Effector memory CD4-positive, alpha-beta T cell (primary cell): ENCODE measurements around the gene SMAD9.

Experiments used
- DNase-seq, 3 donors: peaks; one replicate each; pipeline ENCODE4 v3.0.0-alpha.2; 2020
- H3K27ac ChIP-seq: 2 replicates; pipeline ENCODE4 v1.7.0; 2013; ENCODE audit warnings: mild to moderate bottlenecking, low read length, moderate library complexity; ENCODE audit not compliant: insufficient read depth, poor library complexity, severe bottlenecking
- H3K27me3 ChIP-seq: replicated peaks from 2 replicates; pipeline ENCODE4 v1.7.0; 2013; ENCODE audit warnings: mild to moderate bottlenecking, low read length; ENCODE audit not compliant: insufficient read depth, control insufficient read depth, poor library complexity, severe bottlenecking
- H3K36me3 ChIP-seq: 2 replicates; pipeline ENCODE4 v1.7.0; 2013; ENCODE audit warnings: mild to moderate bottlenecking, low read length, moderate library complexity; ENCODE audit not compliant: control insufficient read depth, insufficient read depth
- H3K4me1 ChIP-seq: 2 replicates; pipeline ENCODE4 v1.7.0; 2013; ENCODE audit warnings: low read length, mild to moderate bottlenecking; ENCODE audit not compliant: control insufficient read depth, insufficient read depth, poor library complexity, severe bottlenecking
- H3K4me3 ChIP-seq: 2 replicates; pipeline ENCODE4 v1.7.0; 2013; ENCODE audit warnings: low read length, low read depth, mild to moderate bottlenecking; ENCODE audit not compliant: insufficient read depth, poor library complexity, severe bottlenecking
- H3K9me3 ChIP-seq: 2 replicates; pipeline ENCODE4 v1.7.0; 2013; ENCODE audit warnings: mild to moderate bottlenecking, low read length, moderate library complexity; ENCODE audit not compliant: control insufficient read depth

SMAD9 gene

DNA sequence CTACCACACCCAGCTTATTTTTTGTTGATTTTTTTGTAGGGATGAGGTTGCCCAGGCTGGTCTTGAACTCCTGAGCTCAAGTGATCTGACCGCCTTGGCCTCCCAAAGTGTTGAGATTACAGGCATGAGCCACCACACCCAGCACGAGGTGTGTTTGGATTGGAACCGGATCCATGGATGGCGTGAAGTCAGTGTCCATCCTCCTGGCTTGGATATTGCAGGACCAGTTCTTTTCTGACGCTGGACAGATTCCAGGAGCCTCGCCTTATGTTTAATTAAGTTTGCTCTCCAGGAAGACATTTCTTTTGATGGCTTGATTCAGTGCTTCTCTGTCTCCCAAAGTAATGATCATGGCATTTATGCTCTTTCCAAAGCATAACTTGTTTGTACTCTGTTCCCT, 115.5 kb downstream of the SMAD9 start:
- Histone ChIP-seq H3K27me3 (peaks cover 4% of the 10 kb centered on the region), H3K9me3 (no peaks in the 10 kb centered on the region), H3K27ac (no peak overlapping the region), H3K4me1 (no peaks in the 10 kb centered on the region), H3K36me3 (no peaks in the 10 kb centered on the region), H3K4me3 (no peak overlapping the region)
- no peak for DNase-seq

DNA sequence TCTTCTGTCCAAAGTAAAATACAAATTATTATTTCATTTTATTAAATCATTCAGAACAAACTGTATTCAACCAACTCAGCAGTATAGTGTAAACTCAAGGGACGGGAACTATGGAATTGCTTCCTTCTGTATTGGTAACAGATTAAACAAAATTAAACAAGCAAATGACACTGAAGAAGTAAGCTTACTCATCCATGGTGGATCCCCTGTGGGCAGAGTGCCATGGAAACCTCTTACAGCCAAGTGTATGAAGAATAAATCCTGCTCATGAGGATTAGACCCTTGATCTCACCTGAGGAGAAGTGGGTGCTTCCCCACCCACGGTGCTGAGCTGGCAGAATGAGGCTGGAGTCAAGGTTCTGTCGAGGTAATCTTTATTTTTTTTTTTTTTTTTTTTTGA, 119.0 kb downstream of the SMAD9 start:
- H3K4me3 ChIP-seq: no peak overlapping the region

DNA sequence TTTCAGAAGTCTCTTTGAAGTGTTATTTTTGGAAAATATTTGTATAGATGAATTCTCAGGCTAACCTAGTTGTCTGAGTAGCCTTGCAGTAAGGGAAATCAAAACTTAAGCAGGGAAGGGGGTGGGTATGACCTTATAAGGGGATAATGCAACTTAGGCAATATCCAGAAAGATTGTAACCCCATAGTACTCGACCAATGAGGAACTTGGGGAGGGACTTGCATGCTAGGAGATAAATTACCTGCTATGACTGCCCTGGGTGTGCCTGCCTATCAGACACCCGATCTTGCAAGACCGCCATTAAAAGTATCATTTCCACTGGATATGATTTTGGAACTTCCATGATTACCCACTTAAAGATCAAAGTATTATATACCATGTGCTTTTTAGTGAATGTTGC, 124.0 kb downstream of the SMAD9 start:
- H3K36me3 ChIP-seq: no peaks in the 10 kb centered on the region
- no peaks in the 10 kb centered on the region for H3K4me1 ChIP-seq
- no peaks in the 10 kb centered on the region for H3K27me3 ChIP-seq
- DNase-seq: no peak
- H3K9me3 ChIP-seq: no peaks in the 10 kb centered on the region
- H3K27ac ChIP-seq: no peak overlapping the region
- H3K4me3 ChIP-seq: no peak overlapping the region

More for the DNA sequence above, 119.0 kb downstream of the SMAD9 start:
- Histone ChIP-seq H3K4me1 (no peaks in the 10 kb centered on the region), H3K27ac (no peak overlapping the region), H3K9me3 (no peaks in the 10 kb centered on the region), H3K36me3 (no peaks in the 10 kb centered on the region), H3K27me3 (peaks cover 4% of the 10 kb centered on the region)
- no peak for DNase-seq

DNA sequence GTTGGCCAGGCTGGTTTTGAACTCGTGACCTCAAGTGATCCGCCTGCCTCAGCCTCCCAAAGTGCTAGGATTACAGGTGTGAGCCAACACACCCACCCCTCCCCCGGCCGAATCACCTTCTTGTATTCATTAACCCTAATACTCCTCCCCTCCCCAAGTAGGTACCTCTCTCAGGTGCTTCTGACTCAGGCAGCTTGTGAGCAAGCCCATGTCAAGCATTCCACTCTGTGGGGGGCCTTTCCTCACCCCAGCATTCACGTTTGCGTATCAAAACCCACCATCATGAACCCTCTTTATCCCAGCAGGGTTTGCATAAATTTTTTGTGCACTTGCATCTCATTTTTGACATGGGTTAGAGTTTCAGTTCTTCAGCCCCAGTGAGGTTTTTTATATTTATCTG, 124.6 kb downstream of the SMAD9 start:
- Histone ChIP-seq H3K4me3 (no peak overlapping the region), H3K4me1 (no peaks in the 10 kb centered on the region), H3K27me3 (no peaks in the 10 kb centered on the region), H3K36me3 (no peaks in the 10 kb centered on the region), H3K9me3 (no peaks in the 10 kb centered on the region), H3K27ac (no peak overlapping the region)
- DNase-seq: no peak
